ENCODE measurements around the gene RGL1.

Gene RGL1

GRCh38 chr1:183945428-183946319, 140.8 kb downstream of the RGL1 start:
- DNase-seq: no peak

GRCh38 chr1:183946320-183946613, 141.3 kb downstream of the RGL1 start:
- no peak for DNase-seq

- DNase-seq: no peak
Observed at GRCh38 chr1:183947988-183948387, 143.1 kb downstream of the RGL1 start.

DNA sequence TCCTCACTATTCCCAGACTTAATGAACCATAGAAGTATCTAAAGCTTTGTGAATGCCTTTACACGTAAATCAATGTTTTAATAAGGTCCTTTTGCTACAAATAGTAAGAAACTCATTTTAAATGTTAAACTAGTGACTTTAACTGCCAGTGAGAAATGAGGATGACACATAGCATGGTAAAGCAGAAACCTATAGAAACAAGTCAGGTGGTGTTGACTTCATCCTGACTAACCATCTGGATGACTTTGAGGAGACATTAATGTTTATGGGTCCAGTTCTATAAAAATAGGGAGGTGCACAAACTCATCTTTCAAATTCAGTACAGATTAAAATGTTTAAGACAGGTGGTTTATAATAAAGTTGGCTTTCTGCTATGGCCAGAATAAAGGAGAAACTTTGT, 147.2 kb downstream of the RGL1 start:
- no peak for DNase-seq

GRCh38 chr1:183953031-183953430, 148.1 kb downstream of the RGL1 start:
- peak in 1 of 58 donors; percentile 33 for DNase-seq

DNA sequence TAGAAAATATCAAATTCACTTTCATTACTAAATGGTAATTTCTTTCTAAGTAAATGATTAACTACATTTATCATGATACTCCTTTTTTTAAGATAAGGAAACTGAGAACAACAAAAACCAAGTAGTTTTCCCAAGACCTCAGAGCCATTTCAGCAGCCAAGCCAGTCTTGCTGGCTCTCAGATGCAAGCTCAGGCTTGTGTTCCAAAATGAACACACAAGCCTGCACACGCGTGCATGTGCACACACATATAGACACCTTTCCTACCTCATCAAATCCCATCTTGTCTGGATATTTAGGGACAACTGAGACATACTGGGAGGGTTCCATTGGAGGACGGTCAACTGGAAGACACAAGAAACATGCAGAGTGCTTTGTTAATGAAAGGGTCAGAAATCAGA, 149.6 kb downstream of the RGL1 start:
- no peak for DNase-seq

- DNase-seq: peak in 6 of 58 donors; percentile 20 to 58 (median 37)
Observed at GRCh38 chr1:183956559-183957188, 151.8 kb downstream of the RGL1 start.

DNA sequence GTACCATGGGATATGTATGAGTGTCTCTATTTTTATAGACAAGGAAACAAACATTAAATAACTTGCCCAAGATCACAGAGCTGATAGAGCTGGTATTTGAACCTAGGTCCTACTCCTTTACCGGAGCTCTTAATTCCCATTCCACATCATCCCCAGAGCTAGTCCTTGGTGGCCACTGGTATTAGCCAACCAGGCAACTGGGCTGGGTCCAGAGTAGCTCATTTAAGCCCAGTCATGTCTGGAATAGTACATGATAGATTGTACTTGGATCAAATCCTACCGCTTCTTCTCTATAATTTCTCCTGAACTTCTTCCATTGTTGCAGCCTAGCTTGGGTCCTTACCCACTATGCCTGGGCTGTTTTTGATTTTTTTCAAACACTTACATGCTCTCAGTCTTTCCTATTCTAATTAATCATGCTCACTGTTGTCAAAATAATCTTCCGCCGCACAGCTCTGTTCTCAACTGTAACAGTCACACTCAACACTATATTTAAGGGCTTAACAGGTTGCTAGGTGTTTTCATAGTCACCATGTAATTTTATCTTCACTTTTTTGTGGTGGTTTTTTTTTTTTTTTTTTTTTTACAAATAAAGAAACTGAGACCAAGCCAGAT, 152.4 kb downstream of the RGL1 start:
- no peak for DNase-seq

DNA sequence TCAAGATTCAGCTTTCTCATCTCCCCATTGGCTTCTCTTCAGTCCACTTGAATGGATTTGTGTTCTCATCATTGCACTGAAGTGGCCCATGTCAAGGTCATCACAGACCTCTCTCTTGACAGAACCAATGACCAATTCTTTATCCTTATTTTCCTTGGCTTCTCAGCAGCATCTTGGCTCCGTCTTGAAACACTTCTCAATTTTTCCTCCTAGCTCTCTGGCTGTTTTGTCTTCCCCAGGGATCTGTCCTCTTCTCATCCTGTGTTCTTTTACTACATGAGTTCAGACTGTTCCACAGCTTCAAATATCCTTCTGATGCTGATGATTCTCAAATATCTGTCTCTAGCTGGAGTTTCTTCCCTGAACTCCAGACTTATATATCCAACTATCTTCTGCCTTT, 154.0 kb downstream of the RGL1 start:
- no peak for DNase-seq

DNA sequence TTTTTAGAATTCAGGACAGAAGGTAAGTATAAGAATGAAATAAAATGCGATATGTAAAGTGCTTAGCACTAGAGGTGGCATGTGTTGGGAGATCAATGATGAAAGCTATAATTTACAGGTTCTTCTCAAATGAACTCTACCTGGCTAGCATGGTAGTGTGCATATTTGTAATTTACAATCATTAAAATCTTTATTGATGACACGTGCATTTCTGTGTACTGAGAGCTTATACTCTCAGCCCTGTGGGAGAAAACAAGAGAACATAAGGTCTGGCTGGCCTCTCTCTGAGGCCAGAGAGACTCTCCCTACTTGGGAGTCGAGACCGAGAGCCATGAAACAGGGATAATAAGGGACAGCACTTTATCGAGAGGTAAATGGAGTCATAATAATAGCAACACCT, 156.2 kb downstream of the RGL1 start:
- no peak for DNase-seq

- no peak for DNase-seq
Observed at GRCh38 chr1:183962903-183963302, 158.0 kb downstream of the RGL1 start.

GRCh38 chr1:183965726-183966125, 160.8 kb downstream of the RGL1 start:
- no peak for DNase-seq

DNA sequence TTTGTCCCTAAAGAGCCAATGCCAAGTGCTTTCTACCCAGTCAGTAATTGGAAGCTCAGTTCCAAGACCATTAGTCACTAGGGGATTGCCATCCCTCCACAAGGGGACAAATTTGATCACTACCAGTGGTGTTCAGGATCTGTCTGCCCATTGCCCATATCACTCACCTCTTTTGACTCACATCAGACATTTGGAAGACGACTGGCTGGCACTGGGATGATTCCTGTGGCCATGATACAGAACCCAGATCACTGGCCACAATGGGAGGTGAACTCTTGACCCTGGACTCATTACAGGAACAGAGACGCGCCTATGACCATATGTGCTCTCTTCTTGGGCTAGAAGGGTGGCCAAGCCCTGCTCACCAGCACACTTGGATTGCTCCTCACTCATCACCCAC, 161.6 kb downstream of the RGL1 start:
- DNase-seq: no peak

GRCh38 chr1:183967914-183968313, 163.0 kb downstream of the RGL1 start:
- no peak for DNase-seq

DNA sequence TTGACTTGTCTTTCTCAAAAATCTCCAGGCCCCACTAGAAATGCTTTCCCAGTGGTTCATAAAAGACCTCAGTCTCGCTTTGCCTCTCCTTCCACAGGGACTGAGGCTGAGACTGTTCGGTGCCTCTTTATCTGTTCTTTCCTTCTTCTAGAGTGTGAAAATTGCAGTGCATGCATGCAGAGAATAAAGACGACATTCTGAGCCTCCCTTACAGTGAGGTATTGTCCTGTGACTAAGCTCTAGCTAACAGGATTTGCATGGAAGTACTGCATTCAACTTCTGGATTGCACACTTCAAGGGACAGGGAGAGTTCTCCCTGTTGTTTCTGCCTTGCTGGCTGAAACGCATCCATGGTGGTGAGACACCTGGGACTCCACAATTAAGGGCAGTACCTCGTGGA, 163.5 kb downstream of the RGL1 start:
- DNase-seq: peak in 5 of 58 donors; percentile 21 to 73 (median 33)

GRCh38 chr1:183970516-183971300, 165.8 kb downstream of the RGL1 start:
- no peak for DNase-seq

DNA sequence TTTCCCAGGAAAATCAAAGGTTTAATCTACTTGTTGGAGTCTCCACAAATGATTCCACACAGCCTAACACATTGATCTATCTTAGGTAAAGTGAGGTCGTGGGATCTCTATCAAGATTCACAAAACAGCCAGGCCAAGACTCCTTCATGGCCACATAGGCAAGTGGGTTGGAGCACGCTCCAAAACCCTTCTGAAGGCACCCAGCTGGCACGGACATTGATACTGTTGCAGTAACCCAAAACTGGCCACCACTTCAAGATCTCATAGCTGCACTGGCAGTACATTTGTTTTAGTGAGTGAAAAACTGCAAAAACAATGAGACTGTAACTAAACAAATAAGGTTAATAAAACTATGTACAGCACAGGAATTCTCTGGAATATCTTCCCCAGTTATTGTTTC, 170.7 kb downstream of the RGL1 start:
- no peak for DNase-seq

DNA sequence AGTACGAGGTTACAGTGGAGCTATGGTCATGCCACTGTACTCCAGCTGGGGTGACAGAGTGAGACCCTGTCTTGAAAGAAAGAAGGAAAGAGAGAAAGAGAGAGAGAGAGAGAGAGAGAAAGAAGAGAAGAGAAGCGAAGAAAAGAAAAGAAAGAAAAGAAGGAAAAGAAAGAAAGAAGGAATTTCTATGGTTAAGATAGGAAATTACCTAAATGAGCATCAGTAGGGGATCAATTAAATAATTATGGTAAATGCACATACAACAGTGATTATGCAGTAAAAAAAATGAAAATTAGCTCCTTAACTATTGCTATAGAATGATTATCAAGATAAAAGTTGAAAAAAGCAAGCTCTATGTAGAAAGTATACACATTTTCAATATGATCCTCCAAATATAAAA, 172.8 kb downstream of the RGL1 start:
- DNase-seq: no peak

Data from anterior cingulate cortex (tissue), 58 donors.